Measurements from ENCODE around the gene TOGARAM2.

TOGARAM2 gene

DNA sequence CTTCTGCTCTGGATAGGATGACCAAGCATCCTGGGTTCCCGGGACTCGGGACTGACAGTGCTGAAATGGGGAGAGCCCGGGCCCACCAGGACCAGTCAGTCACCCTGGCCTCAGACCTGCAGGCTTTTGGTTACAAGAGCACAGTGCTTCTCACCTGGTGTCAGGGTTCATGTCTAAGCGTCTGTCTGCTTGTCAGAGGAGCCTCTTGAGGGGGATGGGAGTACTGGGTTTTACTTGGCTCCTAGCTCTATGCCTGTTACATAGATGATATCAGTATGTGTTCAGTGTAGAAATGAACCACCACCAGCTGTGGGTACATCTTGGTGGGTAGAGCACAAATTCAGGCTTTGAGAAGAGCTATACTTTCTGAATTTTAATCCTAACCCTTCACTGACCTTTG, 63.4 kb downstream of the TOGARAM2 start:
- TF ChIP-seq, protein P1, sequence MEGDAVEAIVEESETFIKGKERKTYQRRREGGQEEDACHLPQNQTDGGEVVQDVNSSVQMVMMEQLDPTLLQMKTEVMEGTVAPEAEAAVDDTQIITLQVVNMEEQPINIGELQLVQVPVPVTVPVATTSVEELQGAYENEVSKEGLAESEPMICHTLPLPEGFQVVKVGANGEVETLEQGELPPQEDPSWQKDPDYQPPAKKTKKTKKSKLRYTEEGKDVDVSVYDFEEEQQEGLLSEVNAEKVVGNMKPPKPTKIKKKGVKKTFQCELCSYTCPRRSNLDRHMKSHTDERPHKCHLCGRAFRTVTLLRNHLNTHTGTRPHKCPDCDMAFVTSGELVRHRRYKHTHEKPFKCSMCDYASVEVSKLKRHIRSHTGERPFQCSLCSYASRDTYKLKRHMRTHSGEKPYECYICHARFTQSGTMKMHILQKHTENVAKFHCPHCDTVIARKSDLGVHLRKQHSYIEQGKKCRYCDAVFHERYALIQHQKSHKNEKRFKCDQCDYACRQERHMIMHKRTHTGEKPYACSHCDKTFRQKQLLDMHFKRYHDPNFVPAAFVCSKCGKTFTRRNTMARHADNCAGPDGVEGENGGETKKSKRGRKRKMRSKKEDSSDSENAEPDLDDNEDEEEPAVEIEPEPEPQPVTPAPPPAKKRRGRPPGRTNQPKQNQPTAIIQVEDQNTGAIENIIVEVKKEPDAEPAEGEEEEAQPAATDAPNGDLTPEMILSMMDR (IDR thresholded peaks at IDR 0.05; ENCODE audit: control extremely low read depth, extremely low read depth, low read depth, missing control alignments), result no peak
- CTCF ChIA-PET, result interaction anchor here (0.8 kb wide), 1 partner anchor 9 kb away, joined by 3 read pairs; no protein-coding TSS in a partner anchor
- POLR2A ChIA-PET, result no interaction called here

DNA sequence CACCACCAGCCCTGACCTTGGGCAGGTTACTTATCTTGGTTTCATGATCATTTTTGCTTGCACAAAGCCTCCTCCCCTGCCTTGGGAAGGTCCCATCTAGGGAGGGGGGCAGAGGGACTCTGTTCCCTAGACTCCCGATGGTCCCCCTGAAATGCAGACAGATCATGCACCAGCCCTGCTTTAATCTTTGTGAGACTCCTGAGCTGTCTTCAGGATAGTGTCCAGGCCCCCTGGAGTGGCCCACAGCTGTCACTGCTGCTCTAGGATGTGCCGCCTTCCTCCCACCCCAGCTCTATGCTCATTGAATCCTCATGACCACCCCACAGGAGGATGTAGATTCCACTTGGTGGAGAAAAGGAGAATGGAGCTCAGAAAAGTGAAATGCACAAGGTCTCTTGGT, 65.2 kb downstream of the TOGARAM2 start:
- TF ChIP-seq, protein P1 (IDR thresholded peaks at IDR 0.05; ENCODE audit: control extremely low read depth, extremely low read depth, low read depth, missing control alignments), result no peak
- CTCF ChIA-PET, result interaction anchor here (1.2 kb wide), 1 partner anchor 12 kb away, joined by 5 read pairs; no protein-coding TSS in a partner anchor

More for the DNA sequence above, 63.4 kb downstream of the TOGARAM2 start:
- DNase-seq (ENCODE audit: extremely low spot score), result no peak

DNA sequence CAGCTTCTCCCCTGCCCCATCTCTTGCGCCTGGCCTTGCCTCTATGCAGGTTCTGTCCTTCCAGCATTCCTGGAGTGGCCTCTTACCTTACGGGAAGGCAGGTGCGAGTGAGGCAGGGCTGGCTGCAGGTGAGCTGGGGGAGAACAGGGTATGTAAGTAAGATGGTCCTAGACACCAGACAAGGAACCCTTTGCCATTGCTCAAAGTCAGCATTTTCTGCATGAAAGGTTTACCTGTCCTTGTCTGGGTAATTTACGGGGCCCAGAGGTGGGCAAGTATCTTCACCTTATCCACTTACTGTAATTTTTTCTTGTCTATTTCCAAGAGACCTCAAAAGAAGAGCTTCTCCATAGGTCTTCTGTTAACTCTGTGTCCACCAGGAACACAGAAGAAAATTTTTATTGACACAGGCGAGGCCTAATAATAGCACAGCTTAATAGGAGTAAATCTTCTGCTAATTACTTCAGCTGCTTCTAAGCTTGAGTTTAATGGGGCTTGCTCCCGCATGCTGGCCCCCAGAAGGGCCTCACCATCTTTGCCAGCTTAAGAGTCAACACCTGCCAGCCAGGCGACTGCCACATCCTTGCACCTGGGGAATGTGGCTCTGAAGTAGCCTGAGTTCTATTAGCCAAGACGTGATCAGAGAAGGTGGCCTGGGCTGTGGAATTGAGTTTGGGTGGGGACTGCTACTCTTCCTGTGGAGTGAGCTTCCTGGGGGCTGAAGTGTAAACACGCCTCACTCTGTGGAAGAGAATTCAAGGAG, 66.2 kb downstream of the TOGARAM2 start:
- DNase-seq (ENCODE audit: extremely low spot score), result no peak
- ChIA-PET CTCF (no interaction called here), POLR2A (no interaction called here)
- TF ChIP-seq, protein P1 (IDR thresholded peaks at IDR 0.05; ENCODE audit: control extremely low read depth, extremely low read depth, low read depth, missing control alignments), result no peak

More for the DNA sequence above, 65.2 kb downstream of the TOGARAM2 start:
- POLR2A ChIA-PET, result no interaction called here
- no peak for DNase-seq (ENCODE audit: extremely low spot score)

DNA sequence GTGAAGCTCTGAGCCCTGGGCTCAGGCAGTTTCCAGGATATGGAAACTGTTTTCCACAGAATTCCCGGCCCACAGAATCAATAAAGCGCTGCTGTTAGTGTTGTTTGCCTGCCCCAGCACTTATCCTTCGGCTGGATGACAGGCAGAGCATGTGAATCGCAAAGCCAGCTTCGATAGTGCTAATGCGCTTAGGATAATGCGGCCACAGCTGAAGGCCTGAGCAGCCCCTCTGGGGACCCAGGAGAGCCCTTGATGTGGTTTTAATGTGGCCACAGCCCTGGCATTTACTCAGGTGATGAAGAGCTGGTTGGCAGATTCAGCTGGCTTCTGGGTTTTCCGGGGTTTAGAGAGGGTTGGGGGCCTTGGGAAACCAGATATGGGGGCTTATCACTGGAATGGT, 69.5 kb downstream of the TOGARAM2 start:
- DNase-seq (ENCODE audit: extremely low spot score), result no peak
- ChIA-PET CTCF (interaction anchor here (0.8 to 1.8 kb wide), 2 partner anchors 9 to 25 kb away, joined by 4 read pairs; no protein-coding TSS in a partner anchor), POLR2A (no interaction called here)
- TF ChIP-seq, protein P1 (IDR thresholded peaks at IDR 0.05; ENCODE audit: control extremely low read depth, extremely low read depth, low read depth, missing control alignments), result no peak

DNA sequence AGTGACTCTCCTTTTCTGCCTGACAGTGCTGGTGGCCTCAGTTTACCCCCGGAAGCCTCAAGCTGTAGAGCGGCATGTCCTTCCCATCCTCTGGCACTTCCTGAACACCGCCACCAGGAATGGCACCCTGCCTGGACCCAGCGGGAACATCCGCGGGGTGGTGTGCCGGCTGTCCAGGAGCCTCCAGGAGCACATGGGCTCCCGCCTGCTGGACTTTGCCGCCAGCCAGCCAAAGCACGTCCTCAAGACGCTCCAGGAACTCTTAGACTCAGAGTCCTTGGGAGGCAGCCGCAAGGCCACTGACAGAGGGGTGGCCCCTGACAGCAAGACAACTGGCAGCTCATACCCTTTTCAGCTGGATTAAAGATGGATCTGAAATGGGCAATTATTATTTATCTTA, 70.6 kb downstream of the TOGARAM2 start:
- DNase-seq (ENCODE audit: extremely low spot score), result no peak
- TF ChIP-seq, protein P1 (IDR thresholded peaks at IDR 0.05; ENCODE audit: control extremely low read depth, extremely low read depth, low read depth, missing control alignments), result no peak
- ChIA-PET POLR2A (no interaction called here), CTCF (interaction anchor here (1.8 kb wide), 1 partner anchor 10 kb away, joined by 4 read pairs; no protein-coding TSS in a partner anchor)

DNA sequence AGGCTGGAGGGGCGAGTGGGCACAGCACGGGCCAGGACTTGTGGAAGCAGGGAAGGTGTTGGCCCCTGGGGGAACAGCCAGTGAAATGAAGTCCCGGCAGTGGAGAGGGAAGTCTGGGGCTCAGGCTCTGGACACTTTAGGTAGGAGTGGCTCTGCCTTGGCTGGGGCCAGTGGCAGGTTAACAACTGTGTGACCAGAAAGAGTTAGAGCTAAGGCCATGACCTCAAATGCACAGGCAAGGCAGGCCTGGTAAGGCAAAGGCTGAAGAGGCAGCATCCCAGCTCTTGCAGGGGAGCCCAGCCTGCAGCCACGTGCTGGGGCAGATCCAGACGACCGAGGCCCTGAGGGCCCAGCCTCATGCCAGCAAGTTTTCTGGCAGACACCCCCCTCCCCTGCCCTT, 71.7 kb downstream of the TOGARAM2 start:
- ChIA-PET POLR2A (no interaction called here), CTCF (interaction anchor here (1.5 to 2.1 kb wide), 2 partner anchors 10 to 13 kb away, joined by 4 to 5 read pairs; no protein-coding TSS in a partner anchor)
- DNase-seq (ENCODE audit: extremely low spot score), result no peak
- TF ChIP-seq, protein P1 (IDR thresholded peaks at IDR 0.05; ENCODE audit: control extremely low read depth, extremely low read depth, low read depth, missing control alignments), result no peak
